ENCODE data around the gene HIRA.

- no peak for TF ChIP-seq CTCF (IDR thresholded peaks at IDR 0.05; ENCODE audit: low read length)
- no peak for TF ChIP-seq EZH2 (optimal IDR thresholded peaks at IDR 0.05; ENCODE audit: low read depth, low read length)
- no peak for TF ChIP-seq EZH2phosphoT487 (IDR thresholded peaks at IDR 0.05; ENCODE audit: low read length)
Observed at GRCh38 chr22:19321757-19322156, 109.8 kb downstream of the HIRA start.
